ENCODE results near the gene ARL5A. TPM values are rescaled to one million over a fixed set of nuclear protein-coding genes. Genes with fewer than 3 reads are reported as not detected.

Gene ARL5A
- polyA plus RNA-seq, 4 donors, result 14.9 to 43.4 (median 29.8) TPM

GRCh38 chr2:151789055-151789834, 39.0 kb downstream of the ARL5A start:
- Histone ChIP-seq H3K9me3 (ENCODE audit: control insufficient read depth in 2 of 2, insufficient read depth in 1 of 2, low read depth in 1 of 2, low read length in 1 of 2) (no peaks in the 10 kb centered on the region), H3K4me1 (ENCODE audit: control insufficient read depth in 3 of 3, insufficient read depth in 2 of 3, low read depth in 1 of 3, low read length in 2 of 3) (no peaks in the 10 kb centered on the region), H3K36me3 (ENCODE audit: control insufficient read depth in 3 of 3, insufficient read depth in 2 of 3, low read depth in 1 of 3, low read length in 3 of 3) (peaks cover 0 to 8% (median 0%) of the 10 kb centered on the region in 3 donors), H3K4me3 (ENCODE audit: low read depth in 1 of 3, low read length in 3 of 3) (no peak overlapping the region), H3K27me3 (ENCODE audit: control insufficient read depth in 3 of 3, insufficient read depth in 3 of 3, low read length in 3 of 3) (no peaks in the 10 kb centered on the region), H3K27ac (ENCODE audit: low read depth in 1 of 3, low read length in 2 of 3) (no peak overlapping the region)
- FAIRE-seq (no peak), DNase-seq (no peak)
- WGBS, 3 donors, result 88 to 92% (median 90%) methylated on average over 4 of the region's 4 CpGs

DNA sequence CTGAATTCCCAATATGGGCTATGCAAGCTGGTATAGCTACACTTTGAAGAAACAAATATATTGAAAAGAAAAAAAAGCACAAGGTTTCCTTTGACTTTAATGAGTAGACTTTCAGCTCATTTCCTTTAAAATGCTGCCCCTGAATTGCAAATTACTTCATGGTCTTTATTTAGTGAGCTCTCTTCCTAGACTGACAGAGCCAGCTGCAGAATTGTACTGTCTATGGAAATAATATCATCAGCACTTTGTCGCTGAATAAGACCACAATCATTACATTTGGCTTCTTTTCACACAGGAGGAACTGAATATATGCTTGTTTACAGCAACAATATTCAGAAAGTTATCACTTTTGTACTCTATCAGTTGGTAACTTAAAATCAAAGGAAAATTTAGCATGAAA, 41.7 kb downstream of the ARL5A start:
- Histone ChIP-seq H3K4me3 (ENCODE audit: low read depth in 1 of 3, low read length in 3 of 3) (no peak overlapping the region), H3K36me3 (ENCODE audit: control insufficient read depth in 3 of 3, insufficient read depth in 2 of 3, low read depth in 1 of 3, low read length in 3 of 3) (peaks cover 0 to 15% (median 4%) of the 10 kb centered on the region in 3 donors), H3K27ac (ENCODE audit: low read depth in 1 of 3, low read length in 2 of 3) (no peak overlapping the region), H3K27me3 (ENCODE audit: control insufficient read depth in 3 of 3, insufficient read depth in 3 of 3, low read length in 3 of 3) (no peaks in the 10 kb centered on the region), H3K4me1 (ENCODE audit: control insufficient read depth in 3 of 3, insufficient read depth in 2 of 3, low read depth in 1 of 3, low read length in 2 of 3) (no peaks in the 10 kb centered on the region), H3K9me3 (ENCODE audit: control insufficient read depth in 2 of 2, insufficient read depth in 1 of 2, low read depth in 1 of 2, low read length in 1 of 2) (no peaks in the 10 kb centered on the region)
- no peak for FAIRE-seq
- DNase-seq, result no peak
- WGBS, 3 donors, result 83 to 97% (median 94%) methylated on average over 1 of the region's 1 CpG

DNA sequence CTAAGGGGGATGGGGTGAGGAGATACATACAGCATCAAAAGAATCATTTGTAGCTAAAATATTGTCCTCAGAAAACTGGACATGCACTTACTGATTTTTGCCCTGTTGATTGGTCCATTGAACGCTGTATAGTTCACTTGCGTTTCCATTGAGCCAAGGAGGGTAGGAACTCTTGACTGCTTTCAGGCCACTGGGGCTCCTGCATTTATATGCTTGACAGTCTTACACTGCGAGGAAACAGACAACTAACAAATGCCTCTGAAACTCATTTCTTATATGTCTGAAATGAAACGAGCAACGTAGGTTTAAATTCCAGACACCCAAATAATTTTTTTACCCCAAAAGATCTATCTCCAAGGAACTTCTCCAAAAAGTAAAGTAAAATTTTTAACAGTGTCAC, 42.1 kb downstream of the ARL5A start:
- no peak overlapping the region for H3K27ac ChIP-seq (ENCODE audit: low read depth in 1 of 3, low read length in 2 of 3)
- no peaks in the 10 kb centered on the region for H3K9me3 ChIP-seq (ENCODE audit: control insufficient read depth in 2 of 2, insufficient read depth in 1 of 2, low read depth in 1 of 2, low read length in 1 of 2)
- FAIRE-seq, result no peak
- H3K4me3 ChIP-seq (ENCODE audit: low read depth in 1 of 3, low read length in 3 of 3), result no peak overlapping the region
- H3K27me3 ChIP-seq (ENCODE audit: control insufficient read depth in 3 of 3, insufficient read depth in 3 of 3, low read length in 3 of 3), result no peaks in the 10 kb centered on the region
- 96 to 99% (median 98%) methylated on average over 5 of the region's 5 CpGs for WGBS, 3 donors
- H3K4me1 ChIP-seq (ENCODE audit: control insufficient read depth in 3 of 3, insufficient read depth in 2 of 3, low read depth in 1 of 3, low read length in 2 of 3), result no peaks in the 10 kb centered on the region
- peaks cover 0 to 16% (median 4%) of the 10 kb centered on the region in 3 donors for H3K36me3 ChIP-seq (ENCODE audit: control insufficient read depth in 3 of 3, insufficient read depth in 2 of 3, low read depth in 1 of 3, low read length in 3 of 3)
- no peak for DNase-seq

DNA sequence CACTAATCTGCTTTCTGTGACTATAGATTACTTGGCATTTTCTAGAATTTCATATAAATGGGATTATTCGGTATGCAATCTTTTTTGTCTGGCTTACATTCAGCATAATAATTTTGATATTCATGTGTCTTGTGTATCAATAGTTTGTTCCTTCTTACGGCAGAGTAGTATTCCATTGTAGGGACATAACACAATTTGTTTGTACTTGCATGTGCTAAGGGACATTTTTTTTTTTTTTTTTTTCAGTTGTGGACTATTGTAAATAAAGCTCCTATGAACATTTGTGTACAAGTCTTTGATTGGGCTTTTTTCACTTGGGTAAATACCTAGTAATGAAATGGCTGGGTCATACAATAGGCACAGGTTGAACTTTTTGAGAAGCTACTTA, 45.1 kb downstream of the ARL5A start:
- Histone ChIP-seq H3K27me3 (ENCODE audit: control insufficient read depth in 3 of 3, insufficient read depth in 3 of 3, low read length in 3 of 3) (no peaks in the 10 kb centered on the region), H3K4me3 (ENCODE audit: low read depth in 1 of 3, low read length in 3 of 3) (no peak overlapping the region), H3K4me1 (ENCODE audit: control insufficient read depth in 3 of 3, insufficient read depth in 2 of 3, low read depth in 1 of 3, low read length in 2 of 3) (no peaks in the 10 kb centered on the region), H3K9me3 (ENCODE audit: control insufficient read depth in 2 of 2, insufficient read depth in 1 of 2, low read depth in 1 of 2, low read length in 1 of 2) (no peaks in the 10 kb centered on the region), H3K36me3 (ENCODE audit: control insufficient read depth in 3 of 3, insufficient read depth in 2 of 3, low read depth in 1 of 3, low read length in 3 of 3) (peaks cover 0 to 16% (median 4%) of the 10 kb centered on the region in 3 donors), H3K27ac (ENCODE audit: low read depth in 1 of 3, low read length in 2 of 3) (no peak overlapping the region)
- FAIRE-seq (no peak), DNase-seq (no peak)
- WGBS, 3 donors, result 97 to 100% (median 97%) methylated on average over 2 of the region's 2 CpGs

DNA sequence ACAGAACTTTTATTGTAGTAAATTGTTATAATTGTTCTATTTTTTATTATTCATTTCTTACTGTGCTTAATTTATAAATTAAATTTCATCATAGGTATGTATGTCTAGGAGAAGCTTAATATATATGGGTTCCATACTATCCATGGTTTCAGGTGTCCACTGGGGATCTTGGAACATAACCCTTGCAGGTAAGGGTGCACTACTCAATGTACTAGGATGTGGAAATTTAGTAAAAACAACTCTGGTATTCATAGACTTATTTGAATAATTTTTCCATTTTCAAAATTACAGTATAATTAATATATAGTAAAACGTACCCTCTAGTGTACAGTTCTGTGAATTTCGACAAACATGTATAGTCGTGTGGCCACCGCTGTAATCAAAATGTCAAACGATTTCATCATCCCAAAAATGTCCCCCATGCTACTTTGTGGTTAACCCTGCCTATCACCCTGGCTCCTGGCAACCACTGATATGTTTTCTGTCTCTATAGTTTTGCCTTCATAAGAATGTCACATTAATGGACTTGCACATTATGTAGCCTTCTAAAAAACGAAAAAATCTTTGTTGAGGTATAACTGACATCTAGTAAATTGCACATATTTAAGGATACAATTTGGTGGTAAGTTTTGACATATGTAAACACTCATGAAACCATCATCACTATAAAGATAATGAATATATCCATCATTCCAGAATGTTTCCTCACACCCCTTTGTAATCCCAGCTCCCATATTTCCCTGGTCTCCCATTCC, 45.7 kb downstream of the ARL5A start:
- Histone ChIP-seq H3K27ac (ENCODE audit: low read depth in 1 of 3, low read length in 2 of 3) (no peak overlapping the region), H3K9me3 (ENCODE audit: control insufficient read depth in 2 of 2, insufficient read depth in 1 of 2, low read depth in 1 of 2, low read length in 1 of 2) (no peaks in the 10 kb centered on the region), H3K4me3 (ENCODE audit: low read depth in 1 of 3, low read length in 3 of 3) (no peak overlapping the region), H3K27me3 (ENCODE audit: control insufficient read depth in 3 of 3, insufficient read depth in 3 of 3, low read length in 3 of 3) (no peaks in the 10 kb centered on the region), H3K36me3 (ENCODE audit: control insufficient read depth in 3 of 3, insufficient read depth in 2 of 3, low read depth in 1 of 3, low read length in 3 of 3) (peaks cover 0 to 13% (median 4%) of the 10 kb centered on the region in 3 donors), H3K4me1 (ENCODE audit: control insufficient read depth in 3 of 3, insufficient read depth in 2 of 3, low read depth in 1 of 3, low read length in 2 of 3) (no peaks in the 10 kb centered on the region)
- 90 to 91% (median 91%) methylated on average over 6 of the region's 6 CpGs for WGBS, 3 donors
- FAIRE-seq (no peak), DNase-seq (no peak)

DNA sequence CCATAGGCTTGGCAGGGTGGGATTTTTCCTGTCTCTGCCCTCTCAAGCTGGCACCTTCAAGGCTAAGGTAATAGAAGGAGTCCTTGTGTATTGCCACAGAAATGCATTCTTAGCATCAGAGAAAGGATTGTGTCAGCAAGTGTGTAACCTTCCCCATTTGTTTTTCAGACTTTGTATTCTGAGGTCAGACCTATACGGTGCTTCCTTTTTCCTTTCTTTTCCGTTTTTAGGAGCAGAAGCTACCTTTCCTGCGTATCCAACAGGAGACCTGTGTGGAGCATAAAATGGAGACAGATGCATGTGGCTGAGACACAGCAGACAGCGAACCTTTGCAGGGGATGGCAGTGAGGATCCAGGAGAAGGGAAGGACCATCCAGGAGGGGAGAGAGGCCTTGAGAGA, 46.6 kb downstream of the ARL5A start:
- peaks cover 0 to 19% (median 4%) of the 10 kb centered on the region in 3 donors for H3K36me3 ChIP-seq (ENCODE audit: control insufficient read depth in 3 of 3, insufficient read depth in 2 of 3, low read depth in 1 of 3, low read length in 3 of 3)
- H3K27ac ChIP-seq (ENCODE audit: low read depth in 1 of 3, low read length in 2 of 3), result no peak overlapping the region
- WGBS, 3 donors, result 92 to 93% (median 93%) methylated on average over 4 of the region's 4 CpGs
- H3K4me1 ChIP-seq (ENCODE audit: control insufficient read depth in 3 of 3, insufficient read depth in 2 of 3, low read depth in 1 of 3, low read length in 2 of 3), result no peaks in the 10 kb centered on the region
- no peak for FAIRE-seq
- H3K4me3 ChIP-seq (ENCODE audit: low read depth in 1 of 3, low read length in 3 of 3), result no peak overlapping the region
- DNase-seq, result no peak
- H3K27me3 ChIP-seq (ENCODE audit: control insufficient read depth in 3 of 3, insufficient read depth in 3 of 3, low read length in 3 of 3), result no peaks in the 10 kb centered on the region
- no peaks in the 10 kb centered on the region for H3K9me3 ChIP-seq (ENCODE audit: control insufficient read depth in 2 of 2, insufficient read depth in 1 of 2, low read depth in 1 of 2, low read length in 1 of 2)

GRCh38 chr2:151780938-151781337, 47.3 kb downstream of the ARL5A start:
- peaks cover 0 to 20% (median 4%) of the 10 kb centered on the region in 3 donors for H3K36me3 ChIP-seq (ENCODE audit: control insufficient read depth in 3 of 3, insufficient read depth in 2 of 3, low read depth in 1 of 3, low read length in 3 of 3)
- FAIRE-seq, result no peak
- no peak for DNase-seq
- no peaks in the 10 kb centered on the region for H3K4me1 ChIP-seq (ENCODE audit: control insufficient read depth in 3 of 3, insufficient read depth in 2 of 3, low read depth in 1 of 3, low read length in 2 of 3)
- H3K27me3 ChIP-seq (ENCODE audit: control insufficient read depth in 3 of 3, insufficient read depth in 3 of 3, low read length in 3 of 3), result no peaks in the 10 kb centered on the region
- H3K27ac ChIP-seq (ENCODE audit: low read depth in 1 of 3, low read length in 2 of 3), result no peak overlapping the region
- H3K9me3 ChIP-seq (ENCODE audit: control insufficient read depth in 2 of 2, insufficient read depth in 1 of 2, low read depth in 1 of 2, low read length in 1 of 2), result no peaks in the 10 kb centered on the region
- H3K4me3 ChIP-seq (ENCODE audit: low read depth in 1 of 3, low read length in 3 of 3), result no peak overlapping the region

DNA sequence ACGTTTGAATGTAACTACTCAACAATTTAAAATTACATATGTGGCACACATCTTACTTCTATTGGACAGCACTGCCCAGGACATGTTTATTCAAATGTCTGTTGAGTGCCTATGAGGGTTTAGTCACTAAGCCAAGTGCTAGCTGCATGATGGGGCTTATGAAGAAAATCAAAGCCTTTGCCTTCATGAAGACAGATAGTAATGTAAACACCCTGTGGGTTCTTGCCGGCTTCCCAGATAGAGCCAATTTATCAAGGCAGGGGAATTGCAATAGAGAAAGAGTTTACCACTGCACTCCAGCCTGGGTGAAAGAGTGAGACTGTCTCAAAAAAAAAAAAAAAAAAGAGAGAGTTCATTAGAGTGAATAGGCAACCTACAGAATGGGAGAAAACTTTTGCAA, 50.3 kb downstream of the ARL5A start:
- H3K27ac ChIP-seq (ENCODE audit: low read depth in 1 of 3, low read length in 2 of 3), result no peak overlapping the region
- no peaks in the 10 kb centered on the region for H3K4me1 ChIP-seq (ENCODE audit: control insufficient read depth in 3 of 3, insufficient read depth in 2 of 3, low read depth in 1 of 3, low read length in 2 of 3)
- no peak for FAIRE-seq
- H3K27me3 ChIP-seq (ENCODE audit: control insufficient read depth in 3 of 3, insufficient read depth in 3 of 3, low read length in 3 of 3), result no peaks in the 10 kb centered on the region
- peaks cover 0 to 16% (median 4%) of the 10 kb centered on the region in 3 donors for H3K36me3 ChIP-seq (ENCODE audit: control insufficient read depth in 3 of 3, insufficient read depth in 2 of 3, low read depth in 1 of 3, low read length in 3 of 3)
- H3K4me3 ChIP-seq (ENCODE audit: low read depth in 1 of 3, low read length in 3 of 3), result no peak overlapping the region
- H3K9me3 ChIP-seq (ENCODE audit: control insufficient read depth in 2 of 2, insufficient read depth in 1 of 2, low read depth in 1 of 2, low read length in 1 of 2), result no peaks in the 10 kb centered on the region
- WGBS, 3 donors, result 78 to 90% (median 87%) methylated on average over 2 of the region's 2 CpGs
- DNase-seq, result no peak
